Measurements from ENCODE around the gene LDLRAD1. TPM values are rescaled to one million over a fixed set of nuclear protein-coding genes. Genes with fewer than 3 reads are reported as not detected.

The LDLRAD1 gene
- total RNA-seq, 1 experiment from 2014 or later, result not detected

DNA sequence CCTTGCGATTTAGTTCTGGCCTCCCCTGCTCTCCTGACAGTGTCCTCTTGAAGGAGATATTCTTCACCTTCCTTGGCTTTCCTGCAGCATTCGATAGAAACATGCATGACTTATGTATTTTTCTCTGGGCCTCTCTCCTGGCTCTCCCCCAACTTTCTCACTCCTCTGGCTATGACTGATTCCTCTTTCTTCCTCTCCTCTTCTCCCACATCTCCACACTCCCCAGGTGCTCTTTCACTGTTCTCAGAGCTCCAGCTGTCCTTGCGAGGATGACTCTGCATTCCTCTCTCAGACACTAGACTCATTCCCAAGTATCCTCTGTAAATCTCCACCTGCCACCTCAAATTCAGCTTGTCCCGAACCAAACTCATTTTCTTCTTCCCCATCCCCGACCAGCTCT, 53.9 kb downstream of the LDLRAD1 start:
- H3K4me1 ChIP-seq (ENCODE audit: control insufficient read depth, insufficient read depth, low read length), result peaks cover 12% of the 10 kb centered on the region
- no peak for TF ChIP-seq POLR2AphosphoS5 (IDR thresholded peaks at IDR 0.05; ENCODE audit: low read depth, low read length)
- TF ChIP-seq, protein P1, sequence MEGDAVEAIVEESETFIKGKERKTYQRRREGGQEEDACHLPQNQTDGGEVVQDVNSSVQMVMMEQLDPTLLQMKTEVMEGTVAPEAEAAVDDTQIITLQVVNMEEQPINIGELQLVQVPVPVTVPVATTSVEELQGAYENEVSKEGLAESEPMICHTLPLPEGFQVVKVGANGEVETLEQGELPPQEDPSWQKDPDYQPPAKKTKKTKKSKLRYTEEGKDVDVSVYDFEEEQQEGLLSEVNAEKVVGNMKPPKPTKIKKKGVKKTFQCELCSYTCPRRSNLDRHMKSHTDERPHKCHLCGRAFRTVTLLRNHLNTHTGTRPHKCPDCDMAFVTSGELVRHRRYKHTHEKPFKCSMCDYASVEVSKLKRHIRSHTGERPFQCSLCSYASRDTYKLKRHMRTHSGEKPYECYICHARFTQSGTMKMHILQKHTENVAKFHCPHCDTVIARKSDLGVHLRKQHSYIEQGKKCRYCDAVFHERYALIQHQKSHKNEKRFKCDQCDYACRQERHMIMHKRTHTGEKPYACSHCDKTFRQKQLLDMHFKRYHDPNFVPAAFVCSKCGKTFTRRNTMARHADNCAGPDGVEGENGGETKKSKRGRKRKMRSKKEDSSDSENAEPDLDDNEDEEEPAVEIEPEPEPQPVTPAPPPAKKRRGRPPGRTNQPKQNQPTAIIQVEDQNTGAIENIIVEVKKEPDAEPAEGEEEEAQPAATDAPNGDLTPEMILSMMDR (IDR thresholded peaks at IDR 0.05), result no peak
- TF ChIP-seq REST (IDR thresholded peaks at IDR 0.05; ENCODE audit: insufficient read depth in 1 of 2, low read depth in 2 of 2, low read length in 1 of 2), result no peak
- no peak for TF ChIP-seq TCF7L2 (IDR thresholded peaks at IDR 0.05; ENCODE audit: low read depth, low read length)
- TF ChIP-seq SIN3A (IDR thresholded peaks at IDR 0.05; ENCODE audit: borderline replicate concordance, insufficient read depth, low read depth, low read length), result no peak
- no peaks in the 10 kb centered on the region for H3K9me3 ChIP-seq (ENCODE audit: control insufficient read depth, insufficient read depth, low read depth, low read length)
- ATAC-seq (no peak), DNase-seq (ENCODE audit: low read depth, low spot score) (no peak)
- intact Hi-C loops (cut with micrococcal nuclease; ENCODE audit: unreplicated experiment), result no loop called here
- CTCF ChIA-PET, result interaction anchor here (0.6 kb wide), 1 partner anchor 156 kb away, joined by 3 read pairs; no protein-coding TSS in a partner anchor
- peaks cover 38% of the 10 kb centered on the region for H3K36me3 ChIP-seq (ENCODE audit: control insufficient read depth, insufficient read depth, low read length)
- H3K27ac ChIP-seq (ENCODE audit: low read length), result no peak overlapping the region
- in situ Hi-C loops (cut with HindIII; ENCODE audit: low pct_unique_long_range_greater_than_20kb, low sequenced_read_pairs), result no loop called here
- H3K4me3 ChIP-seq (ENCODE audit: low read depth in 2 of 2, low read length in 2 of 2), result no peak overlapping the region
- no TSS peak for BruUV-seq (replicated peaks)
- POLR2A ChIA-PET, result no interaction called here
- H3K27me3 ChIP-seq (ENCODE audit: control insufficient read depth, insufficient read depth, low read length), result no peaks in the 10 kb centered on the region

DNA sequence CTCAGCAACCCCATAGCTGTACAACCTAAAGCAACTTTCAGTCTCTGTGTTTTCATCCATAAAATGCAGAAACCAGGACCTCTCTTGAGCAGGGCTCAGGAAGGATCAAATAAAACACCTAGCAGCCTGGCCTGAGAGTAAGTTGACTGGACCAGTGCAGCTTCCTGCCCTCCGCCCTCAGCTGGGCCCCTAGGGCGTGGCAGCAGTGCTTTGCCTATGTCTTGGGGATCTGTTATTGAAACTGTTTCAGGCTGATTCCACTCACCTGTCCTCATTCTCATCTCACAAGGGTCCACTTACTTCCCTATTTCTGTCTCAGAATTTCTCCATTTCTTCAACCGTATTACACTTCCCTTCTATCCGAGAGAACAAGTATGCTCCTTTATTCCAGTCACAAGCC, 54.5 kb downstream of the LDLRAD1 start:
- no TSS peak for BruUV-seq (replicated peaks)
- CTCF ChIA-PET, result no interaction called here
- no peak for ATAC-seq

More for the DNA sequence above, 54.5 kb downstream of the LDLRAD1 start:
- Histone ChIP-seq H3K36me3 (ENCODE audit: control insufficient read depth, insufficient read depth, low read length) (peaks cover 38% of the 10 kb centered on the region), H3K4me1 (ENCODE audit: control insufficient read depth, insufficient read depth, low read length) (peaks cover 11% of the 10 kb centered on the region), H3K27ac (ENCODE audit: low read length) (no peak overlapping the region), H3K9me3 (ENCODE audit: control insufficient read depth, insufficient read depth, low read depth, low read length) (no peaks in the 10 kb centered on the region), H3K4me3 (ENCODE audit: low read depth in 2 of 2, low read length in 2 of 2) (no peak overlapping the region), H3K27me3 (ENCODE audit: control insufficient read depth, insufficient read depth, low read length) (no peaks in the 10 kb centered on the region)
- TF ChIP-seq REST (IDR thresholded peaks at IDR 0.05; ENCODE audit: insufficient read depth in 1 of 2, low read depth in 2 of 2, low read length in 1 of 2) (no peak), POLR2AphosphoS5 (IDR thresholded peaks at IDR 0.05; ENCODE audit: low read depth, low read length) (no peak)
- POLR2A ChIA-PET, result no interaction called here
- DNase-seq (ENCODE audit: low read depth, low spot score), result no peak
- in situ Hi-C loops (cut with HindIII; ENCODE audit: low pct_unique_long_range_greater_than_20kb, low sequenced_read_pairs), result no loop called here
- intact Hi-C loops (cut with micrococcal nuclease; ENCODE audit: unreplicated experiment), result no loop called here

Data from Panc1 (cell line).